GM13976 (cell line): ENCODE data around the gene AFF2.
A peak's percentile ranks its signal among the peaks of the same experiment; 100 is the strongest.

Experiments used
- DNase-seq: peaks from one replicate; pipeline ENCODE4 v3.0.0; 2012; ENCODE audit warnings: low spot score
- CTCF ChIP-seq: IDR thresholded peaks from 2 replicates; pipeline ENCODE4 v1.5.1; 2012; ENCODE audit warnings: borderline replicate concordance, mild to moderate bottlenecking; ENCODE audit not compliant: insufficient read depth; ENCODE audit errors: extremely low read depth, missing control alignments, control extremely low read depth
- in situ Hi-C: fragments of 300-500 bp; cut with MboI; formaldehyde crosslinking; loops from one replicate; pipeline ENCODE4 v1.12.0; 2022; ENCODE audit warnings: low sequenced_read_pairs, mixed read lengths, inconsistent platforms; ENCODE audit not compliant: unreplicated experiment

Gene AFF2

GRCh38 chrX:148512453-148512852 is 12.0 kb downstream of the AFF2 start:
- no peak for DNase-seq
- in situ Hi-C loops = no loop called here
- TF ChIP-seq CTCF = no peak

- in situ Hi-C loops = no loop called here
- no peak for DNase-seq
- TF ChIP-seq CTCF = no peak
Measured at GRCh38 chrX:148513661-148514060, 13.2 kb downstream of the AFF2 start.

- in situ Hi-C loops = no loop called here
- no peak for TF ChIP-seq CTCF
- no peak for DNase-seq
Measured at GRCh38 chrX:148517176-148517575, 16.8 kb downstream of the AFF2 start.

GRCh38 chrX:148522006-148522405 is 21.6 kb downstream of the AFF2 start:
- in situ Hi-C loops = no loop called here
- TF ChIP-seq CTCF = no peak
- DNase-seq = no peak

- DNase-seq = no peak
- no peak for TF ChIP-seq CTCF
- in situ Hi-C loops = no loop called here
Measured at GRCh38 chrX:148523303-148524080, 23.1 kb downstream of the AFF2 start.

- DNase-seq = peak; percentile 3
- in situ Hi-C loops = no loop called here
- TF ChIP-seq CTCF = peak; percentile 63
Measured at GRCh38 chrX:148530464-148531077, 30.2 kb downstream of the AFF2 start.
